DOHH2 (cell line): ENCODE data around the gene HMGN4.

Experiments used
- H3F3A ChIP-seq: fragments of 200-600 bp; sonication (generic), shearing (Covaris generic); 2 replicates; pipeline ENCODE4 v1.6.0; 2016; ENCODE audit warnings: antibody characterized with exemption, mild to moderate bottlenecking; ENCODE audit not compliant: control insufficient read depth, insufficient read depth
- H3K27ac ChIP-seq: fragments of 200-600 bp; sonication (generic); 2 replicates; pipeline ENCODE4 v1.5.1; 2014; ENCODE audit warnings: low read depth, mild to moderate bottlenecking, low read length, moderate library complexity
- H3K27me3 ChIP-seq: fragments of 200-600 bp; sonication (generic); 2 replicates; pipeline ENCODE4 v1.6.1; 2014; ENCODE audit warnings: mild to moderate bottlenecking, low read length, mixed read lengths; ENCODE audit not compliant: control insufficient read depth
- H3K36me3 ChIP-seq: fragments of 200-600 bp; sonication (generic); 2 replicates; pipeline ENCODE4 v1.6.1; 2014; ENCODE audit warnings: mild to moderate bottlenecking, low read length, moderate library complexity, mixed read lengths; ENCODE audit not compliant: control insufficient read depth
- H3K4me1 ChIP-seq: fragments of 200-600 bp; sonication (generic); 2 replicates; pipeline ENCODE4 v1.6.1; 2014; ENCODE audit warnings: mild to moderate bottlenecking, low read length, mixed read lengths; ENCODE audit not compliant: control insufficient read depth
- H3K4me2 ChIP-seq: fragments of 200-600 bp; sonication (generic); 2 replicates; pipeline ENCODE4 v1.6.0; 2014; ENCODE audit warnings: mild to moderate bottlenecking, low read length, moderate library complexity
- H3K4me3 ChIP-seq: fragments of 200-600 bp; sonication (generic); 2 replicates; pipeline ENCODE4 v1.5.1; 2014; ENCODE audit warnings: mild to moderate bottlenecking, low read length, mixed read lengths
- H3K79me2 ChIP-seq: fragments of 200-600 bp; sonication (generic); 2 replicates; pipeline ENCODE4 v1.6.1; 2014; ENCODE audit warnings: mild to moderate bottlenecking, low read length, mixed read lengths; ENCODE audit not compliant: control insufficient read depth
- H3K9me2 ChIP-seq: fragments of 200-600 bp; sonication (generic); replicated peaks from 2 replicates; pipeline ENCODE4 v1.6.1; 2014; ENCODE audit warnings: mild to moderate bottlenecking, low read length, mixed read lengths; ENCODE audit not compliant: control insufficient read depth
- H3K9me3 ChIP-seq: fragments of 200-600 bp; sonication (generic); 2 replicates; pipeline ENCODE4 v1.6.1; 2014; ENCODE audit warnings: antibody characterized with exemption, low read length, mixed read lengths; ENCODE audit not compliant: control insufficient read depth, insufficient read depth
- H4K20me1 ChIP-seq: fragments of 200-600 bp; sonication (generic); 2 replicates; pipeline ENCODE4 v1.6.0; 2014; ENCODE audit warnings: low read depth, mild to moderate bottlenecking, antibody characterized with exemption, low read length, moderate library complexity; ENCODE audit not compliant: control insufficient read depth, insufficient read depth
- CTCF ChIP-seq: fragments of 200-600 bp; sonication (generic); IDR thresholded peaks from one replicate; pipeline ENCODE4 v1.5.1; 2014; ENCODE audit warnings: antibody characterized with exemption, mild to moderate bottlenecking, low read depth, low read length; ENCODE audit not compliant: poor library complexity, severe bottlenecking
- EZH2phosphoT487 ChIP-seq: fragments of 200-600 bp; sonication (generic); IDR thresholded peaks from 2 replicates; pipeline ENCODE4 v1.6.1; 2017; ENCODE audit warnings: borderline replicate concordance, mild to moderate bottlenecking, antibody characterized with exemption, low read length, moderate library complexity, mixed read lengths

HMGN4 gene

GRCh38 chr6:26570027-26570809, 32.1 kb downstream of the HMGN4 start:
- Histone ChIP-seq H3K9me2 (no peaks in the 10 kb centered on the region), H3K9me3 (no peaks in the 10 kb centered on the region), H3F3A (peaks cover 4% of the 10 kb centered on the region; the same call in 1 of the 2 replicates), H3K4me1 (peaks cover 25% of the 10 kb centered on the region), H3K27me3 (peaks cover 5% of the 10 kb centered on the region; the same call in 1 of the 2 replicates), H3K27ac (no peak overlapping the region), H3K4me2 (no peak overlapping the region), H3K4me3 (no peak overlapping the region), H3K36me3 (no peaks in the 10 kb centered on the region), H3K79me2 (no peaks in the 10 kb centered on the region), H4K20me1 (no peaks in the 10 kb centered on the region)
- TF ChIP-seq EZH2phosphoT487 (no peak), CTCF (no peak)

GRCh38 chr6:26571592-26572296, 33.6 kb downstream of the HMGN4 start:
- no peaks in the 10 kb centered on the region for H3K9me2 ChIP-seq
- TF ChIP-seq EZH2phosphoT487 (no peak), CTCF (no peak)
- H3K4me1 ChIP-seq, result peaks cover 30% of the 10 kb centered on the region
- H3K4me2 ChIP-seq, result peak overlapping the region; percentile 55
- no peaks in the 10 kb centered on the region for H3K9me3 ChIP-seq
- H3K79me2 ChIP-seq, result no peaks in the 10 kb centered on the region
- no peaks in the 10 kb centered on the region for H4K20me1 ChIP-seq
- H3K36me3 ChIP-seq, result no peaks in the 10 kb centered on the region
- H3F3A ChIP-seq, result peaks cover 4% of the 10 kb centered on the region; the same call in 1 of the 2 replicates
- H3K4me3 ChIP-seq, result peak overlapping the region; percentile 64
- no peak overlapping the region for H3K27ac ChIP-seq
- H3K27me3 ChIP-seq, result peaks cover 5% of the 10 kb centered on the region; the same call in 1 of the 2 replicates

GRCh38 chr6:26575494-26575939, 37.4 kb downstream of the HMGN4 start:
- H3K4me3 ChIP-seq, result no peak overlapping the region
- no peaks in the 10 kb centered on the region for H3K79me2 ChIP-seq
- H3F3A ChIP-seq, result no peaks in the 10 kb centered on the region
- peaks cover 27% of the 10 kb centered on the region for H3K4me1 ChIP-seq
- H3K9me3 ChIP-seq, result peaks cover 9% of the 10 kb centered on the region
- H3K27ac ChIP-seq, result no peak overlapping the region
- TF ChIP-seq CTCF (no peak), EZH2phosphoT487 (no peak)
- no peaks in the 10 kb centered on the region for H4K20me1 ChIP-seq
- no peaks in the 10 kb centered on the region for H3K36me3 ChIP-seq
- no peak overlapping the region for H3K4me2 ChIP-seq
- no peaks in the 10 kb centered on the region for H3K9me2 ChIP-seq
- 0 out of 2 replicates have a peak, but pooled peaks cover 3% of the 10 kb centered on the region for H3K27me3 ChIP-seq
